ENCODE results near the gene CDKL5.
"Not testable (repeated sequence)": the region's sequence is repeated elsewhere in the genome, so short reads cannot be mapped to it uniquely, and the experiment has no call there.

DNA sequence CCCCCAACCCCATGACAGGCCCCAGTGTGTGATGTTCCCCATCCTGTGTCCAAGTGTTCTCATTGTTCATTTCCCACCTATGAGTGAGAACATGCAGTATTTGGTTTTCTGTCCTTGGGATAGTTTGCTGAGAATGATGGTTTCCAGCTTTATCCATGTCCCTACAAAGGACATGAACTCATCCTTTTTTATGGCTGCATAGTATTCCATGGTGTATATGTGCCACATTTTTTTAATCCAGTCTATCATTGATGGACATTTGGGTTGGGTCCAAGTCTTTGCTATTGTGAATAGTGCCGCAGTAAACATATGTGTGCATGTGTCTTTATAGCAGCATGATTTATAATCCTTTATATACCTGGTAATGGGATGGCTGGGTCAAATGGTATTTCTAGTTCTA lies 163.9 kb downstream of the CDKL5 start:
- TF ChIP-seq, protein P1, sequence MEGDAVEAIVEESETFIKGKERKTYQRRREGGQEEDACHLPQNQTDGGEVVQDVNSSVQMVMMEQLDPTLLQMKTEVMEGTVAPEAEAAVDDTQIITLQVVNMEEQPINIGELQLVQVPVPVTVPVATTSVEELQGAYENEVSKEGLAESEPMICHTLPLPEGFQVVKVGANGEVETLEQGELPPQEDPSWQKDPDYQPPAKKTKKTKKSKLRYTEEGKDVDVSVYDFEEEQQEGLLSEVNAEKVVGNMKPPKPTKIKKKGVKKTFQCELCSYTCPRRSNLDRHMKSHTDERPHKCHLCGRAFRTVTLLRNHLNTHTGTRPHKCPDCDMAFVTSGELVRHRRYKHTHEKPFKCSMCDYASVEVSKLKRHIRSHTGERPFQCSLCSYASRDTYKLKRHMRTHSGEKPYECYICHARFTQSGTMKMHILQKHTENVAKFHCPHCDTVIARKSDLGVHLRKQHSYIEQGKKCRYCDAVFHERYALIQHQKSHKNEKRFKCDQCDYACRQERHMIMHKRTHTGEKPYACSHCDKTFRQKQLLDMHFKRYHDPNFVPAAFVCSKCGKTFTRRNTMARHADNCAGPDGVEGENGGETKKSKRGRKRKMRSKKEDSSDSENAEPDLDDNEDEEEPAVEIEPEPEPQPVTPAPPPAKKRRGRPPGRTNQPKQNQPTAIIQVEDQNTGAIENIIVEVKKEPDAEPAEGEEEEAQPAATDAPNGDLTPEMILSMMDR (IDR thresholded peaks at IDR 0.05), result not testable (repeated sequence)
- not testable (repeated sequence) for TF ChIP-seq EZH2 (IDR thresholded peaks at IDR 0.05; ENCODE audit: borderline replicate concordance, insufficient read depth, low read depth, low read length, poor library complexity, severe bottlenecking)

Measured in B cell (primary cell).